HepG2 (cell line): ENCODE data around the gene STRBP. TPM values are rescaled to one million over a fixed set of nuclear protein-coding genes. Genes with fewer than 3 reads are reported as not detected.

Experiments used
- ATAC-seq: fragments of 200-7000 bp; cut with Tn5 transposase; 3 replicates; pipeline ENCODE4 v1.9.1; 2020; ENCODE audit warnings: mild to moderate bottlenecking, moderate library complexity
- BruUV-seq: library from RNA; stranded (reverse); fragments of 400-500 nt; replicated peaks from 2 replicates; lab custom pipeline; 2021; lab: Mats Ljungman, UMichigan
- CTCF ChIA-PET: fragments of 300-600 bp; formaldehyde crosslinking; extraction: SDS; loops from one replicate; lab custom pipeline; 2021; ENCODE audit warnings: low total read pairs, inconsistent platforms, low intra/inter-chr PET ratio; lab: Yijun Ruan, JAX
- POLR2A ChIA-PET: fragments of 350-600 bp; sonication (Branson Sonifier 250); formaldehyde crosslinking; loops from one replicate; lab custom pipeline; 2020; ENCODE audit warnings: antibody characterized with exemption, inconsistent platforms; lab: Yijun Ruan, JAX
- DNase-seq: peaks from one replicate; pipeline ENCODE4 v3.0.0-alpha.2; 2015; ENCODE audit warnings: low spot score
- FAIRE-seq: peaks from 3 replicates; lab custom pipeline; 2011; peaks lifted over from hg19 to GRCh38; lab: Jason Lieb, UNC
- H2AFZ ChIP-seq: one replicate; pipeline ENCODE4 v1.6.1; 2011; ENCODE audit warnings: low read length, inconsistent platforms
- H3K27ac ChIP-seq: fragments of 300-600 bp; 3 replicates; pipeline ENCODE4 v1.8.0; 2011; ENCODE audit warnings: mixed run types, mild to moderate bottlenecking, mixed read lengths, low read length, inconsistent platforms; ENCODE audit not compliant: insufficient read depth; ENCODE audit errors: extremely low read length
- H3K27me3 ChIP-seq, 2 experiments: fragments of 200-600 bp in 1 of 2; 2 replicates in 1 of 2; 3 replicates in 1 of 2; pipeline versions ENCODE4 v1.6.0 to v1.8.0; 2011; ENCODE audit warnings: low read length in 2 of 2, mild to moderate bottlenecking in 2 of 2, moderate library complexity in 2 of 2, inconsistent platforms in 1 of 2; ENCODE audit not compliant: insufficient read depth in 2 of 2, control insufficient read depth in 1 of 2
- H3K36me3 ChIP-seq, 2 experiments: fragments of 200-600 bp in 1 of 2; replicated peaks in 1 of 2; 2 replicates in 1 of 2; 3 replicates in 1 of 2; pipeline versions ENCODE4 v1.5.1 to v1.8.0; 2011; ENCODE audit warnings: low read length in 2 of 2, inconsistent platforms in 1 of 2; ENCODE audit not compliant: insufficient read depth in 2 of 2, control insufficient read depth in 1 of 2
- H3K4me1 ChIP-seq: 2 replicates; pipeline ENCODE4 v1.5.1; 2012; ENCODE audit warnings: low read length, inconsistent platforms; ENCODE audit not compliant: insufficient read depth
- H3K4me2 ChIP-seq: 2 replicates; pipeline ENCODE4 v1.6.0; 2011; ENCODE audit warnings: low read depth, low read length, inconsistent platforms
- H3K4me3 ChIP-seq, 3 experiments: fragments of 200-600 bp in 1 of 3; sonication (generic), shearing (Covaris generic) in 1 of 3; replicated peaks in 1 of 3; 2 replicates each; pipeline ENCODE4 v1.5.1; 2011 to 2016; ENCODE audit warnings: low read length in 3 of 3, inconsistent platforms in 2 of 3, low read depth in 2 of 3, mild to moderate bottlenecking in 2 of 3, control low read depth in 1 of 3, mixed read lengths in 1 of 3; ENCODE audit not compliant: insufficient read depth in 1 of 3
- H3K79me2 ChIP-seq: one replicate; pipeline ENCODE4 v1.6.1; 2011; ENCODE audit warnings: low read length, inconsistent platforms; ENCODE audit not compliant: insufficient read depth
- H3K9ac ChIP-seq: 2 replicates; pipeline ENCODE4 v1.6.0; 2011; ENCODE audit warnings: mild to moderate bottlenecking, low read depth, low read length, inconsistent platforms; ENCODE audit not compliant: insufficient read depth
- H3K9me3 ChIP-seq: 2 replicates; pipeline ENCODE4 v1.5.1; 2012; ENCODE audit warnings: mild to moderate bottlenecking, low read length
- H4K20me1 ChIP-seq: 2 replicates; pipeline ENCODE4 v1.6.0; 2011; ENCODE audit warnings: inconsistent platforms, mild to moderate bottlenecking, low read length, moderate library complexity; ENCODE audit not compliant: insufficient read depth
- ARID5B ChIP-seq: IDR thresholded peaks from 2 replicates; pipeline ENCODE4 v1.4.0; 2020; ENCODE audit warnings: mild to moderate bottlenecking, missing genetic modification reagents
- BHLHE40 ChIP-seq: IDR thresholded peaks from 2 replicates; pipeline ENCODE4 v1.6.1; 2011; ENCODE audit warnings: low read length, improper control_type of control experiment
- HDAC2 ChIP-seq: sonication (generic); formaldehyde crosslinking; IDR thresholded peaks from 2 replicates; pipeline ENCODE4 v1.4.0; 2020; ENCODE audit warnings: missing genetic modification reagents
- MTA3 ChIP-seq: sonication (generic); formaldehyde crosslinking; IDR thresholded peaks from 2 replicates; pipeline ENCODE4 v1.4.0; 2020; ENCODE audit warnings: missing genetic modification reagents
- NFRKB ChIP-seq: fragments of 450-650 bp; IDR thresholded peaks from 2 replicates; pipeline ENCODE4 v1.6.1; 2017
- RARG ChIP-seq: sonication (generic); formaldehyde crosslinking; IDR thresholded peaks from 2 replicates; pipeline ENCODE4 v1.4.0; 2020; ENCODE audit warnings: low read depth, mild to moderate bottlenecking, missing genetic modification reagents
- SALL2 ChIP-seq: sonication (generic); formaldehyde crosslinking; IDR thresholded peaks from 2 replicates; pipeline ENCODE4 v1.8.1; 2023; ENCODE audit warnings: mild to moderate bottlenecking, missing genetic modification reagents, inconsistent platforms
- SMAD1 ChIP-seq: sonication (generic); formaldehyde crosslinking; IDR thresholded peaks from 2 replicates; pipeline ENCODE4 v1.4.0; 2020; ENCODE audit warnings: missing genetic modification reagents, low read depth, mild to moderate bottlenecking, borderline replicate concordance
- SNAI1 ChIP-seq: sonication (generic); formaldehyde crosslinking; IDR thresholded peaks from 2 replicates; pipeline ENCODE4 v1.5.0; 2020; ENCODE audit warnings: mild to moderate bottlenecking, missing genetic modification reagents, borderline replicate concordance
- STAG1 ChIP-seq: sonication (generic); formaldehyde crosslinking; IDR thresholded peaks from 2 replicates; pipeline ENCODE4 v1.4.0; 2020; ENCODE audit warnings: missing genetic modification reagents
- THAP9 ChIP-seq: sonication (generic); formaldehyde crosslinking; IDR thresholded peaks from 2 replicates; pipeline ENCODE4; 2020; ENCODE audit warnings: missing genetic modification reagents, mild to moderate bottlenecking, borderline replicate concordance
- ZBTB7B ChIP-seq: sonication (generic); formaldehyde crosslinking; IDR thresholded peaks from 2 replicates; pipeline ENCODE4 v1.4.0; 2020; ENCODE audit warnings: missing genetic modification reagents
- ZNF484 ChIP-seq: sonication (generic); formaldehyde crosslinking; IDR thresholded peaks from 2 replicates; pipeline ENCODE4 v1.5.1; 2020; ENCODE audit warnings: mild to moderate bottlenecking, low read depth, missing genetic modification reagents, borderline replicate concordance
- ZNF614 ChIP-seq: IDR thresholded peaks from 2 replicates; pipeline ENCODE4 v1.6.1; 2018; ENCODE audit warnings: missing biosample characterization, missing genetic modification reagents, inconsistent platforms, borderline replicate concordance
- WGBS: methylation state at CpG from one replicate; pipeline ENCODE4 v1.1.6; 2017; ENCODE audit warnings: low lambda C conversion rate; 5-methylcytosine and 5-hydroxymethylcytosine counted together
- in situ Hi-C: cut with HindIII; loops from 2 replicates; pipeline ENCODE4 v1.10.0; 2017; ENCODE audit warnings: low pct_unique_long_range_greater_than_20kb; ENCODE audit not compliant: extremely low pct_ligation_motif_present
- intact Hi-C: fragments of 100-400 bp; cut with micrococcal nuclease; formaldehyde crosslinking; loops from one replicate; pipeline ENCODE4 v1.10.0; 2022; ENCODE audit not compliant: unreplicated experiment
- polyA plus RNA-seq, 8 experiments: library from polyadenylated mRNA; depleted of rRNA in 3 of 8; stranded (reverse) in 7 of 8; unstranded in 1 of 8; fragments of >200 nt; fragmentation: Illumina TruSeq in 4 of 8; extraction: Trizol in 4 of 8; gene quantifications; 2 replicates each; pipeline versions ENCODE4 v1.2.1 to v1.2.3, GENCODE V29; 2011 to 2016; ENCODE audit warnings: low read depth in 4 of 8, missing spikeins in 1 of 8, mixed read lengths in 1 of 8; ENCODE audit not compliant: insufficient read depth in 1 of 8
- total RNA-seq, 5 experiments: library from RNA; depleted of rRNA; stranded (reverse); fragments of >200 nt; fragmentation: Illumina TruSeq; extraction: Trizol; gene quantifications; 2 replicates each; pipeline ENCODE4 v1.2.3, GENCODE V29; 2016; ENCODE audit warnings: low read depth in 1 of 5

Gene STRBP
- total and polyA plus RNA-seq, 2 of the 13 experiments (the other 11 are each of a cell fraction or from before 2014, with no cell fraction given) = 14.5 to 38.5 TPM

GRCh38 chr9:123260340-123260739, 8.0 kb downstream of the STRBP start:
- BruUV-seq = no TSS peak
- Histone ChIP-seq H3K4me1 (peaks cover 34% of the 10 kb centered on the region), H3K27ac (no peak overlapping the region), H3K36me3 (no peaks in the 10 kb centered on the region), H2AFZ (no peak overlapping the region)
- POLR2A ChIA-PET = interaction anchor here (1.5 kb wide), 1 partner anchor 11 kb away, joined by 3 read pairs; no protein-coding TSS in a partner anchor
- in situ Hi-C loops = no loop called here
- no peak for ATAC-seq
- TF ChIP-seq SNAI1 (CRISPR knock-in tag) = no peak
- TF ChIP-seq THAP9 (CRISPR knock-in tag) = no peak
- TF ChIP-seq NFRKB = no peak
- no peak for TF ChIP-seq ZBTB7B
- TF ChIP-seq ZNF614 = no peak
- TF ChIP-seq, all 625 proteins: peak for 0
- WGBS = 97% methylated on average over 2 of the region's 2 CpGs
- no peak overlapping the region for H3K9ac ChIP-seq
- CTCF ChIA-PET = no interaction called here
- H3K4me2 ChIP-seq = no peak overlapping the region
- H3K4me3 ChIP-seq = no peak overlapping the region
- no peaks in the 10 kb centered on the region for H3K27me3 ChIP-seq
- H3K9me3 ChIP-seq = no peaks in the 10 kb centered on the region
- intact Hi-C loops = loop anchor here (10.0 kb wide), 1 partner anchor 64 kb away; no protein-coding TSS in a partner anchor
- no peak for FAIRE-seq
- DNase-seq = no peak
- H4K20me1 ChIP-seq = no peaks in the 10 kb centered on the region
- peaks cover 56% of the 10 kb centered on the region for H3K79me2 ChIP-seq

- no peak overlapping the region for H3K4me3 ChIP-seq
- ATAC-seq (no peak), DNase-seq (no peak), FAIRE-seq (no peak)
- no peak overlapping the region for H3K27ac ChIP-seq
- H3K4me2 ChIP-seq = no peak overlapping the region
- H3K27me3 ChIP-seq = no peaks in the 10 kb centered on the region
- CTCF ChIA-PET = no interaction called here
- H3K79me2 ChIP-seq = peaks cover 60% of the 10 kb centered on the region
- peaks cover 19% of the 10 kb centered on the region for H3K4me1 ChIP-seq
- POLR2A ChIA-PET = no interaction called here
- H3K9ac ChIP-seq = no peak overlapping the region
- WGBS = 96% methylated on average over 3 of the region's 3 CpGs
- no peaks in the 10 kb centered on the region for H3K36me3 ChIP-seq
- no TSS peak for BruUV-seq
- no peaks in the 10 kb centered on the region for H4K20me1 ChIP-seq
- no peak overlapping the region for H2AFZ ChIP-seq
- intact Hi-C loops (no loop called here), in situ Hi-C loops (no loop called here)
- H3K9me3 ChIP-seq = no peaks in the 10 kb centered on the region
- TF ChIP-seq BHLHE40 (no peak), HDAC2 (CRISPR knock-in tag) (no peak), SMAD1 (CRISPR knock-in tag) (no peak), ZNF484 (CRISPR knock-in tag) (no peak), ARID5B (no peak), RARG (CRISPR knock-in tag) (no peak), MTA3 (CRISPR knock-in tag) (no peak), SALL2 (no peak), STAG1 (CRISPR knock-in tag) (no peak)
These were observed 11.1 kb downstream of the STRBP start for GRCh38 chr9:123257276-123257675.
